ENCODE results near the gene TRIOBP. TPM values are rescaled to one million over a fixed set of nuclear protein-coding genes. Genes with fewer than 3 reads are reported as not detected.

TRIOBP gene
- total RNA-seq, 1 donor from 2014 or later: 49.5 TPM

DNA sequence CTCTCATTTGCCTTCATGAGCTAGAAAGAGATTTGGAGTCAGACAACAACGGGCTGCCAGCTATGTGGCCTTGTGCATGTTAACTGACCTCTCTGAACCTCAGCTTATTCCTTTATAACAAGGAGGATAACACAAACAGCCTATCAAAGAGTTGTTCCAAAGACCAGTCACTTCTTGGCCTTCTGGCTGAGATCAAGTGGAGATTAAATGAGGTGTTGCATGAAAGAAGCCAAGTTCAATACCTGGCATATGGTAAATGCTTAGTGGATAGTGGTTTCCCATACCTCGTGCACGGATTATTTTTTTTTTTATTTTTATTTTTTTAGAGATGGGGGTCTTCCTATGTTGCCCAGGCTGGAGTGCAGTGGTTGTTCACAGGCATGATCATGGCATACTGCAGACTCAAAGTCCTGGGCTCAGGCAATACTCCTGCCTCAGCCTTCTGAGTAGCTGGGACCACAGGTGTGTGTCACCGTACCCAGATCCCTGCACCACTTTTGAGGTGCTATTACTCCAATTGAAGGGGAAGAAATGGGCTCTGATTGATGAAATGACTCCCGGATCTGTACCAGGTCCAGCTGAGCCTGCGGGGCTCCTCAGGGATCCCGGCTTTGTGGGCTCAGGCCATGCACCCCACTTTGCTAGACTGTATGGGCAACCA lies 16.5 kb upstream of the TRIOBP start:
- Mint-ChIP-seq H3K27me3 (ENCODE audit: low read depth) (no peaks in the 10 kb centered on the region), H3K9me3 (ENCODE audit: low read depth) (no peaks in the 10 kb centered on the region), H3K4me1 (ENCODE audit: low read depth) (peaks cover 29% of the 10 kb centered on the region), H3K4me3 (ENCODE audit: unreplicated experiment) (no peak overlapping the region), H3K36me3 (ENCODE audit: low read depth) (peaks cover 12% of the 10 kb centered on the region), H3K27ac (ENCODE audit: unreplicated experiment) (peak overlapping the region; percentile 84)
- TF ChIP-seq, protein P1, sequence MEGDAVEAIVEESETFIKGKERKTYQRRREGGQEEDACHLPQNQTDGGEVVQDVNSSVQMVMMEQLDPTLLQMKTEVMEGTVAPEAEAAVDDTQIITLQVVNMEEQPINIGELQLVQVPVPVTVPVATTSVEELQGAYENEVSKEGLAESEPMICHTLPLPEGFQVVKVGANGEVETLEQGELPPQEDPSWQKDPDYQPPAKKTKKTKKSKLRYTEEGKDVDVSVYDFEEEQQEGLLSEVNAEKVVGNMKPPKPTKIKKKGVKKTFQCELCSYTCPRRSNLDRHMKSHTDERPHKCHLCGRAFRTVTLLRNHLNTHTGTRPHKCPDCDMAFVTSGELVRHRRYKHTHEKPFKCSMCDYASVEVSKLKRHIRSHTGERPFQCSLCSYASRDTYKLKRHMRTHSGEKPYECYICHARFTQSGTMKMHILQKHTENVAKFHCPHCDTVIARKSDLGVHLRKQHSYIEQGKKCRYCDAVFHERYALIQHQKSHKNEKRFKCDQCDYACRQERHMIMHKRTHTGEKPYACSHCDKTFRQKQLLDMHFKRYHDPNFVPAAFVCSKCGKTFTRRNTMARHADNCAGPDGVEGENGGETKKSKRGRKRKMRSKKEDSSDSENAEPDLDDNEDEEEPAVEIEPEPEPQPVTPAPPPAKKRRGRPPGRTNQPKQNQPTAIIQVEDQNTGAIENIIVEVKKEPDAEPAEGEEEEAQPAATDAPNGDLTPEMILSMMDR (IDR thresholded peaks at IDR 0.05): no peak
- DNase-seq (ENCODE audit: low spot score): no peak

DNA sequence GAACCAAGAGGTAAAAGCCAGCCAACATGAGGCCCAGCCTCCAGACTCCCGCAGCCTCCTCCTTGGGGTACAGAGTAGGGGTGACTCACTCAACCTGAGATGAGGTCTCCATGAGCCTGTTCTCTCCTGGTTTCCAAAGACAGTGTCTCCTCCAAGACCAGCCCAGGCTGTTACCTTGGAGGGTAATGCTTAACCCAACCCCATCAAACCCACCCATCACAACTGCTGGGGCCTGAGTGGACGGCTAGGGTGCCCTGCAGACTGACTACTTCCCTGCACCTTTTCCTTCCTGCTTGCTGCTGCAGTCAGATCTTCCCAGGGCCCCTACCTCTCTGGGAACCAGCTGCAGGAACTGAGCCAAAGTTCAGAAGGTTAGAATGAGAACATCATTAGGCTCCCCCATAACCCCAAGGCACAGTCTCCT lies 15.8 kb upstream of the TRIOBP start:
- H3K4me1 Mint-ChIP-seq (ENCODE audit: low read depth): peaks cover 29% of the 10 kb centered on the region
- TF ChIP-seq, protein P1 (IDR thresholded peaks at IDR 0.05): no peak
- H3K9me3 Mint-ChIP-seq (ENCODE audit: low read depth): no peaks in the 10 kb centered on the region
- H3K4me3 Mint-ChIP-seq (ENCODE audit: unreplicated experiment): no peak overlapping the region
- no peak for DNase-seq (ENCODE audit: low spot score)
- H3K27ac Mint-ChIP-seq (ENCODE audit: unreplicated experiment): peak overlapping the region; percentile 84
- no peaks in the 10 kb centered on the region for H3K27me3 Mint-ChIP-seq (ENCODE audit: low read depth)
- peaks cover 12% of the 10 kb centered on the region for H3K36me3 Mint-ChIP-seq (ENCODE audit: low read depth)

DNA sequence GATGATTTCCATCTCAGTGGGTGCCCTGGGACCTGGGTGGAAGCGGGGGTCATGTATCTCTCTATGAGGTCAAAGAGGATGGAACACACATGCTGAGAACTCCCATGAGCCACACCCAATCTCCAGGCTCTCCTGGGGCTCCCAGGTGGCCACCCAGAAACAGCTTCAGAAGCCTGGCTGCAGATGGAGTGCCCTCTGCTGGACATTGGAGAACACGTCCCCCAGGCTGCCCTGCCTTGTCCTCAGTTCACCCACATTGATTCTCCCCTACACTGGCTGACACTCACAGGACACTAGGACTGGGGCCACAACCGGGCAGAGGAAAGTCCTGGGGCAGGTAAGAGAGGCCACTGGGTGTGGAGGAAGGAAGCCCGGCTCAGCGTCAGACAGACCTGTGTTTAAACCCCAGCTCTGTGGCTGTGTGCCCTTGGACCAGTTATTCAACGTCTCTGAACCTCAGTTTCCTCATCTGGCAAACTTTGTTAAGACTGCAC lies 15.2 kb upstream of the TRIOBP start:
- Mint-ChIP-seq H3K4me3 (ENCODE audit: unreplicated experiment) (no peak overlapping the region), H3K27ac (ENCODE audit: unreplicated experiment) (no peak overlapping the region), H3K4me1 (ENCODE audit: low read depth) (peaks cover 32% of the 10 kb centered on the region), H3K27me3 (ENCODE audit: low read depth) (no peaks in the 10 kb centered on the region), H3K9me3 (ENCODE audit: low read depth) (no peaks in the 10 kb centered on the region), H3K36me3 (ENCODE audit: low read depth) (peaks cover 12% of the 10 kb centered on the region)
- TF ChIP-seq, protein P1 (IDR thresholded peaks at IDR 0.05): peak; percentile 91
- DNase-seq (ENCODE audit: low spot score): no peak

DNA sequence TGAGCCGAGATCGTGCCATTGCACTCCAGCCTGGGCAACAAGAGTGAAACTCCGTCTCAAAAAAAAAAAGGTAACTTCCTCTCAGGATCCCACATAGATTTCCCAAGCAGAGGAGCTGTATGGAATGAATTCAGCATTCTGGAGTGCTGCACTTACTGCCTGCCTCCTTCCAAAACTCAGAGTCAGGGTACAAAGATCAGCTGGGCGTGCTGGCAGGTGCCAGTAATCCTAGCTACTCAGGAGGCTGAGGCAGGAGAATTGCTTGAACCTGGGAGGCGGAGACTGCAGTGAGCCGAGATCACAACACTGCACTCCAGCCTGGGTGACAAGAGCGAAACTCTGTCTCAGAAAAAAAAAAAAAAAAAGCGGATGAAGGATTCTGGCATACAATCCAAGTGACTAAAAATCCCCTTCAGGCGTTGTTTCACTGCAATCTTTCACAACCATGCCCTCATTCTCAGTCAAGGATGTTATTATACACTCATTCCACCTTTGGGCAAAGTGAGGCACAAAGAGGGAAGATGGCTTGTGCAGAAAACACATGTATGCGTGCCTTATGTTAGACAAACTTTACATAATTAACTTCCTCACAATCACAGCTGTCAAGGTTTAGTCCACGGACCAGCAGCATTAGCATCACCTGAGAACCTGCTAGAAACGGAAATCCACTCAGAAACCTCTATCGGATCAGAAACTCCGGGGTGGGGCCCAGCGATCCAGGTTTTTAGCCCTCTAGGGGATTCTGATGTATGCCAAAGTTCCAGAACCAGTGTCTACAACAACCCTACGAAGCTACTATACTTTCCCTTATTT lies 11.8 kb upstream of the TRIOBP start:
- TF ChIP-seq, protein P1 (IDR thresholded peaks at IDR 0.05): no peak
- peak overlapping the region; percentile 32 for H3K27ac Mint-ChIP-seq (ENCODE audit: unreplicated experiment)
- no peak for DNase-seq (ENCODE audit: low spot score)
- H3K9me3 Mint-ChIP-seq (ENCODE audit: low read depth): no peaks in the 10 kb centered on the region
- peaks cover 31% of the 10 kb centered on the region for H3K4me1 Mint-ChIP-seq (ENCODE audit: low read depth)
- peaks cover 6% of the 10 kb centered on the region for H3K36me3 Mint-ChIP-seq (ENCODE audit: low read depth)
- H3K4me3 Mint-ChIP-seq (ENCODE audit: unreplicated experiment): no peak overlapping the region
- no peaks in the 10 kb centered on the region for H3K27me3 Mint-ChIP-seq (ENCODE audit: low read depth)

Measured in chondrocyte (in vitro differentiated cells).